Panc1 (cell line): ENCODE measurements around the gene PEX5L. TPM values are rescaled to one million over a fixed set of nuclear protein-coding genes. Genes with fewer than 3 reads are reported as not detected.

ENCODE experiments used
- ATAC-seq: fragments of 200-7000 bp; cut with Tn5 transposase; 2 replicates; pipeline ENCODE4 v1.9.1; 2020; ENCODE audit warnings: mild to moderate bottlenecking, moderate library complexity
- BruUV-seq: library from RNA; stranded (reverse); fragments of 400-500 nt; replicated peaks from 2 replicates; lab custom pipeline; 2021; lab: Mats Ljungman, UMichigan
- CTCF ChIA-PET: fragments of 300-600 bp; sonication (Branson Sonifier 250); formaldehyde crosslinking; loops from one replicate; lab custom pipeline; 2022; ENCODE audit warnings: antibody characterized with exemption; lab: Charles Lee
- POLR2A ChIA-PET: fragments of 300-600 bp; sonication (Branson Sonifier 250); formaldehyde crosslinking; loops from one replicate; lab custom pipeline; 2022; ENCODE audit warnings: antibody characterized with exemption; lab: Charles Lee
- DNase-seq: peaks from one replicate; pipeline ENCODE4 v3.0.0-alpha.2; 2010; ENCODE audit warnings: low read depth, low spot score
- H3K27ac ChIP-seq: 2 replicates; pipeline ENCODE4 v1.5.1; 2011; ENCODE audit warnings: mild to moderate bottlenecking, low read length, inconsistent platforms
- H3K27me3 ChIP-seq: fragments of 200-500 bp; sonication (Bioruptor generic); 2 replicates; pipeline ENCODE4 v1.6.0; 2014; ENCODE audit warnings: low read length, inconsistent platforms; ENCODE audit not compliant: control insufficient read depth, insufficient read depth
- H3K36me3 ChIP-seq: fragments of 200-500 bp; sonication (Bioruptor generic); 2 replicates; pipeline ENCODE4 v1.5.1; 2014; ENCODE audit warnings: inconsistent platforms, mild to moderate bottlenecking, low read length, moderate library complexity; ENCODE audit not compliant: control insufficient read depth, insufficient read depth
- H3K4me1 ChIP-seq: 2 replicates; pipeline ENCODE4 v1.5.1; 2011; ENCODE audit warnings: inconsistent platforms, mild to moderate bottlenecking, low read length, moderate library complexity; ENCODE audit not compliant: control insufficient read depth, insufficient read depth
- H3K4me3 ChIP-seq, 2 experiments: 2 replicates each; pipeline ENCODE4 v1.5.1; 2011 to 2012; ENCODE audit warnings: low read depth in 2 of 2, low read length in 2 of 2, mild to moderate bottlenecking in 2 of 2, inconsistent platforms in 1 of 2, moderate library complexity in 1 of 2
- H3K9me3 ChIP-seq: fragments of 200-500 bp; sonication (Bioruptor generic); 2 replicates; pipeline ENCODE4 v1.5.1; 2014; ENCODE audit warnings: low read depth, mild to moderate bottlenecking, inconsistent platforms, low read length, moderate library complexity; ENCODE audit not compliant: control insufficient read depth, insufficient read depth
- POLR2AphosphoS5 ChIP-seq: IDR thresholded peaks from 2 replicates; pipeline ENCODE4 v1.6.1; 2012; ENCODE audit warnings: mild to moderate bottlenecking, low read depth, low read length, moderate library complexity
- SIN3A ChIP-seq: IDR thresholded peaks from 2 replicates; pipeline ENCODE4 v1.6.1; 2012; ENCODE audit warnings: low read depth, mild to moderate bottlenecking, low read length, moderate library complexity, borderline replicate concordance; ENCODE audit not compliant: insufficient read depth
- TCF7L2 ChIP-seq: IDR thresholded peaks from 2 replicates; pipeline ENCODE4 v1.6.1; 2011; ENCODE audit warnings: mild to moderate bottlenecking, low read depth, low read length, inconsistent platforms
- in situ Hi-C: cut with HindIII; loops from 2 replicates; pipeline ENCODE4 v1.10.0; 2016; ENCODE audit warnings: low sequenced_read_pairs, low pct_unique_long_range_greater_than_20kb
- intact Hi-C: fragments of 100-400 bp; cut with micrococcal nuclease; formaldehyde crosslinking; loops from one replicate; pipeline ENCODE4 v1.10.0; 2022; ENCODE audit not compliant: unreplicated experiment
- total RNA-seq: library from RNA; stranded (reverse); gene quantifications from one replicate; pipeline ENCODE4 v1.2.1, GENCODE V29; 2021; ENCODE audit not compliant: unreplicated experiment
- TF ChIP-seq, protein P1 (sequence below), 2 experiments: IDR thresholded peaks; 2 replicates each; pipeline ENCODE4 v1.6.1; 2011 to 2012; ENCODE audit warnings: low read depth in 2 of 2, control low read depth in 1 of 2, low read length in 1 of 2, mild to moderate bottlenecking in 1 of 2, moderate library complexity in 1 of 2; ENCODE audit not compliant: insufficient read depth in 1 of 2
- TF ChIP-seq, protein P2 (sequence below): fragments of 450-650 bp; IDR thresholded peaks from 2 replicates; pipeline ENCODE4 v1.5.1; 2017; ENCODE audit warnings: mild to moderate bottlenecking

The PEX5L gene
- total RNA-seq, 1 experiment from 2014 or later, result 0.23 TPM

DNA sequence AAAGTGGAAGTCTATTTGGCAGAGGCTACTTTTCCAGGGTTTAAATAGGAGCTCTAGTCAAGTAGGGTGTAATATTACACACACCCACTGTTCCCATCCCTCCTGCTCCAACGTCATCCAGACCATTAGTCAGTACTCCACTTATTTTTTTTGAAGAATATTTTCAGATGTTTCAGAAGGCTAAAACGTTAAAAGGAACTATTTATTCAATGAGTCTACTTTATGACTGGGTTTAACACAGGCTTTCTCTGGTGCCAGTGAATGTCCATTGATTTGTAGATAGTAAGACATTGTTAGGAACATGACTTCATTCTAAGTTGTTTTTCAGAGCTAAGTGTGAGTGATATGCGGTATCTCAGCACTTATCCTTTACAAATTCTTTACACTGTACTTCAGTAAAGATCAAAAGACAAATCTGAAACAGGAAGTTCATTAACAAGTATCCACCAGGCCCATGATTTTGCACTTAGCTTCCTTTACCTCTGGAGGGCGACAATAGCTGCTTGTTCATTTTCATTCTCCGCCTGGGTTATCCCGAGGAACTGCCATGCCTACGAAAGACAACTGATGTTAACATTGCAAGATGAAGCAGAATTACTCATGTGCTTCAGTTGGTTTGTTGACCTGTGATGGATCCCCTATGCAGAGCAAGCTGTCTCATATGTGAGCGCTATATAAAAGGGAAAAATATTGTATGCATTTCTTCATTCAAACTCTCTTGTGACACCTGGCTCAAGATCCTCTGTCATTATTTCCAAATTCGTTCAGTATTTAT, 225.2 kb downstream of the PEX5L start:
- Histone ChIP-seq H3K9me3 (no peaks in the 10 kb centered on the region), H3K4me1 (no peaks in the 10 kb centered on the region), H3K4me3 (no peak overlapping the region), H3K27me3 (no peaks in the 10 kb centered on the region), H3K27ac (no peak overlapping the region), H3K36me3 (no peaks in the 10 kb centered on the region)
- ChIA-PET POLR2A (no interaction called here), CTCF (interaction anchor here (0.6 to 1.1 kb wide), 4 partner anchors 18 to 790 kb away, joined by 3 read pairs; partner anchors contain the start of gene TTC14)
- BruUV-seq, result no TSS peak
- TF ChIP-seq SIN3A (no peak), POLR2AphosphoS5 (no peak), TCF7L2 (peak; percentile 49; the same call in 1 of the 2 replicates)
- TF ChIP-seq, protein P1, sequence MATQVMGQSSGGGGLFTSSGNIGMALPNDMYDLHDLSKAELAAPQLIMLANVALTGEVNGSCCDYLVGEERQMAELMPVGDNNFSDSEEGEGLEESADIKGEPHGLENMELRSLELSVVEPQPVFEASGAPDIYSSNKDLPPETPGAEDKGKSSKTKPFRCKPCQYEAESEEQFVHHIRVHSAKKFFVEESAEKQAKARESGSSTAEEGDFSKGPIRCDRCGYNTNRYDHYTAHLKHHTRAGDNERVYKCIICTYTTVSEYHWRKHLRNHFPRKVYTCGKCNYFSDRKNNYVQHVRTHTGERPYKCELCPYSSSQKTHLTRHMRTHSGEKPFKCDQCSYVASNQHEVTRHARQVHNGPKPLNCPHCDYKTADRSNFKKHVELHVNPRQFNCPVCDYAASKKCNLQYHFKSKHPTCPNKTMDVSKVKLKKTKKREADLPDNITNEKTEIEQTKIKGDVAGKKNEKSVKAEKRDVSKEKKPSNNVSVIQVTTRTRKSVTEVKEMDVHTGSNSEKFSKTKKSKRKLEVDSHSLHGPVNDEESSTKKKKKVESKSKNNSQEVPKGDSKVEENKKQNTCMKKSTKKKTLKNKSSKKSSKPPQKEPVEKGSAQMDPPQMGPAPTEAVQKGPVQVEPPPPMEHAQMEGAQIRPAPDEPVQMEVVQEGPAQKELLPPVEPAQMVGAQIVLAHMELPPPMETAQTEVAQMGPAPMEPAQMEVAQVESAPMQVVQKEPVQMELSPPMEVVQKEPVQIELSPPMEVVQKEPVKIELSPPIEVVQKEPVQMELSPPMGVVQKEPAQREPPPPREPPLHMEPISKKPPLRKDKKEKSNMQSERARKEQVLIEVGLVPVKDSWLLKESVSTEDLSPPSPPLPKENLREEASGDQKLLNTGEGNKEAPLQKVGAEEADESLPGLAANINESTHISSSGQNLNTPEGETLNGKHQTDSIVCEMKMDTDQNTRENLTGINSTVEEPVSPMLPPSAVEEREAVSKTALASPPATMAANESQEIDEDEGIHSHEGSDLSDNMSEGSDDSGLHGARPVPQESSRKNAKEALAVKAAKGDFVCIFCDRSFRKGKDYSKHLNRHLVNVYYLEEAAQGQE (IDR thresholded peaks at IDR 0.05; ENCODE audit: insufficient read depth in 1 of 2, low read depth in 2 of 2, low read length in 1 of 2), result no peak
- TF ChIP-seq, protein P2, sequence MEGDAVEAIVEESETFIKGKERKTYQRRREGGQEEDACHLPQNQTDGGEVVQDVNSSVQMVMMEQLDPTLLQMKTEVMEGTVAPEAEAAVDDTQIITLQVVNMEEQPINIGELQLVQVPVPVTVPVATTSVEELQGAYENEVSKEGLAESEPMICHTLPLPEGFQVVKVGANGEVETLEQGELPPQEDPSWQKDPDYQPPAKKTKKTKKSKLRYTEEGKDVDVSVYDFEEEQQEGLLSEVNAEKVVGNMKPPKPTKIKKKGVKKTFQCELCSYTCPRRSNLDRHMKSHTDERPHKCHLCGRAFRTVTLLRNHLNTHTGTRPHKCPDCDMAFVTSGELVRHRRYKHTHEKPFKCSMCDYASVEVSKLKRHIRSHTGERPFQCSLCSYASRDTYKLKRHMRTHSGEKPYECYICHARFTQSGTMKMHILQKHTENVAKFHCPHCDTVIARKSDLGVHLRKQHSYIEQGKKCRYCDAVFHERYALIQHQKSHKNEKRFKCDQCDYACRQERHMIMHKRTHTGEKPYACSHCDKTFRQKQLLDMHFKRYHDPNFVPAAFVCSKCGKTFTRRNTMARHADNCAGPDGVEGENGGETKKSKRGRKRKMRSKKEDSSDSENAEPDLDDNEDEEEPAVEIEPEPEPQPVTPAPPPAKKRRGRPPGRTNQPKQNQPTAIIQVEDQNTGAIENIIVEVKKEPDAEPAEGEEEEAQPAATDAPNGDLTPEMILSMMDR, result peak; percentile 86
- ATAC-seq (peak; percentile 91), DNase-seq (peak; percentile 60)
- intact Hi-C loops (loop anchor here (2.0 kb wide), 1 partner anchor 783 kb away; no protein-coding TSS in a partner anchor), in situ Hi-C loops (no loop called here)

DNA sequence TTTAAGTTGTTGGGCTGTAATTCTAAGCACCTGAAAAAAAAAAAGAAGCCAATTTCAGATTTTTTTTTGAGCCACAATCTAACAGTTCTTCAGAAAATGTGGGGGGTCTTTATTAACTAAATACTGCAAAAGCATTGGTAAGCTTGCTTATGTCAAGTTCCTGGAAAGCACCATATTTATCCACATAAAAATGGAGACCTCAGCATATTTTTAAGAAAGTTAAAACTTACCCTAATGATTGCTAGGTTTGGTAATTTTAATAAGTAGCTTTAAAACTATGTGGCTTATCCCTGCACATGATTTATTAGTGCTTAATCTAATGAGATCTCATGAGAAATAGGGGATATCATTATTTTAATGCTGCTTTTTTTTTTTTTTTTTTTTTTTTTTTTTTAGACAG, 227.1 kb downstream of the PEX5L start:
- no peak for DNase-seq
- CTCF ChIA-PET, result interaction anchor here (0.6 kb wide), 2 partner anchors 208 to 285 kb away, joined by 4 to 6 read pairs; no protein-coding TSS in a partner anchor
- ATAC-seq, result no peak
- no TSS peak for BruUV-seq
- Histone ChIP-seq H3K9me3 (no peaks in the 10 kb centered on the region), H3K36me3 (no peaks in the 10 kb centered on the region), H3K4me3 (no peak overlapping the region), H3K4me1 (no peaks in the 10 kb centered on the region), H3K27ac (no peak overlapping the region), H3K27me3 (no peaks in the 10 kb centered on the region)
- intact Hi-C loops, result no loop called here
- POLR2A ChIA-PET, result no interaction called here
- in situ Hi-C loops, result no loop called here
- TF ChIP-seq, protein P1 (IDR thresholded peaks at IDR 0.05; ENCODE audit: insufficient read depth in 1 of 2, low read depth in 2 of 2, low read length in 1 of 2), result no peak
- no peak for TF ChIP-seq TCF7L2
- no peak for TF ChIP-seq POLR2AphosphoS5
- TF ChIP-seq, protein P2, result no peak
- no peak for TF ChIP-seq SIN3A
